GM18873 (cell line): ENCODE measurements around the gene KL.

Experiments
- ATAC-seq: cut with Tn5 transposase; IDR thresholded peaks from one replicate; pipeline ENCODE4 v1.9.1; 2021; ENCODE audit warnings: mild to moderate bottlenecking, moderate library complexity, moderate number of reproducible peaks; ENCODE audit not compliant: unreplicated experiment, low FRiP score

KL gene

GRCh38 chr13:33003458-33004019 lies 12.7 kb upstream of the KL start:
- no peak for ATAC-seq

- ATAC-seq, result no peak
These were observed 11.7 kb upstream of the KL start for GRCh38 chr13:33004511-33004910.

GRCh38 chr13:33006134-33006533 lies 10.1 kb upstream of the KL start:
- ATAC-seq, result no peak

DNA sequence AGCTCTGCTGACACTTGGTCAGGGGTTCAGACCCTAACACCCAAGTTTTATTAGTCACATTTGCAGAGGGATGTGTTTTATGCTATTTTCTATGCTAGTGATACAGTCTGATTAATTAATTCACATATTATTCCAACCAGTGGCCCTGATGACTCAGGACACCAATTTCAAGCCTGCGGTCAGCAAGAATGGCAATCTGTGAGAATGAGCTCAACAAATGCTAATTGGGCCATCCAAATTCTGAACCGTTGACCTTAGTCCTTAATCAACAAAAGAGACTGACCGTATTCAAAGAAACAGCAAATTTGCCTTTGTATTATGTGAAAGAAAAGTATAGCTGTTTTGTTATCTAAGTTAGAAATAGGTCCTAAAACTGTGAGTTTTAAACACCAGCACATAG lies 9.6 kb upstream of the KL start:
- ATAC-seq, result no peak

DNA sequence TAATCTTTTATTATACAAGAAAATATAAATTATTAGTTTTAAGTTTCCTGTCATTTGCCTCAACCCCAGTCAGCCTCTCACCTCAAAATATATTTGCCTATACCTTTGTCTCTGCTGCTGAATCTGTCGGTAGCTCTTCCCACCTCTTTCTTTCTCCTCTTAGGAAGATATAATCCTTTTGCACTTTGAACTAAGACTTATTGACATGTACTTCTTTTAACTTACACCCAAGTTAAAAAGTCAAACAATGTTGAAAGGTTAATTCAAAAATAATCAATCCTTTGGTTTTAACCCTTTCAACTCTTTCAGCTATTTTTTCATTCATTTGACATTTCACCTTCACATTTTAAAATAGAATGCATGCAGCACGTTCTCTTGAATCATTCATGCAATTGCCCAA lies 9.0 kb upstream of the KL start:
- no peak for ATAC-seq

DNA sequence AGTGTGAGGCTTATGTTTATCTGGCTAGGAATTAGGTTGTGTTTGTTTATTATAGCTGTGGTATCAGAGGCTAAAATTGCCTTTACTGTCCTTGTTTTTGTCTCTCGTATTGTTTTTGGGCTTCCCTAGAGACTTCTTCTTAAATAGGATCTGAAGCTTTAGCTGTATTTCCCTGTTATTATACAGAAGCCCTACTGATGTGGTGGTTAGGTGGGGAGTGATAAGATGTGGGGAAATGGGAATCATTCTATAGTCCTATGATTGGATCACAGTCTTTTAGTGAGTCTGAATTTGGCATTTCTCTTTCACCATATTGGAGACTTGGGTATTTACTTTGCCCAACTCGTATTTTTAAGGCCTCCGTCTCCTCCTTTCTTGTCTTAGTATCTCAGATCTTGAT lies 8.3 kb upstream of the KL start:
- ATAC-seq, result no peak

DNA sequence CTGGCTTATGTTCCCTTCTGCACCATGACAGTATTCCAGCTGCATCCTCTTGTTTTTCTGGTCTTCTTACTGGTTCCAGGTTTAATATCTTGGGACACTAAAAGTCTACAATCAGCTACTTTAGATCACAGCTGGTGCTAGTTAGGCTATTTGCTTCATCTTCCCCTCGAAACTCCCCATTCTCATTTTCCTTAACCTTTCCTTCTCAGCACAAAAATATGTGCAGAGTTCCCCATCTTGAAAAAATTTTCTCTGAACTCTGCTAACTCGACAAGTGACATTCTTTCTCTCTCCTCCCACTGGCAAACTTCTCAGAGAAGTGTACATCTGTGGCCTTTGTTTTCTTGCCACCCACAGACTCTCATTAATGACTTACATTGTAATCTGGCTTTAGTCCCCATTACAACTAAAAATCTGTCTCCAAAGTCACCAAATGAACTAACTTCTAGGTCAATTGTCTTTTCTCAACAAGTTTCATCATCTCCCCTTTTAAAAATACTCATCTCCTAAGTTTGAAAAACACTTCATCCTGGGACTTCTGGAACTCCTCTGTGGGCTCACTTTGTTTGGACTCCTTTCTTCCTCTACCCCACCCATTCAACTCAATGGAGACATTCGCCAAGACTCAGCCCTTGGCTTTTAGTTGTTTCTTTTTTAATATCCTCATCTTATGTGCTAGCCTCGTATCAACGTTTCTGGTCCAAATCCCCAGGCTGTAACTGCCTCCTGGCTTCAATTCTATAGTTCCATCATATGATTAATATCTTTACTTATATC lies 7.1 kb upstream of the KL start:
- no peak for ATAC-seq

- ATAC-seq, result no peak
These were observed 4.3 kb upstream of the KL start for GRCh38 chr13:33011828-33012470.

DNA sequence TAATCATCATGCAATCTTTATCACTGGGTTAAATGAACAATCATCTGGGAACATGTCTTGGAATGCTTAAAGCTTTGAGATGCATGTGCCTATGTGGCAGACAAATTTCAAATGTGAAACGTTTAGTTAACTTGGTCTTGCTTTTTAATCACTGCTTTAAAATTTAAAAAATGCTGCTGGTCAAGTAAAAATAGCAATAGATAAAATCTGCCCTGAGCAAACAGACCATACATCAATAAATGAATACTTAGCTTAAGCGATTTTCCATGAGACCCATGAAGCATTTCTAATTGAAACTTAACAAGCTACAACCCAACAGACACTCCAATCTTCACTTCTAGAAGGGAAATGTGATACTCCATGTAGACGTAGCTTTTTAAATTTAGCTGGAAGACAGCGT lies 1.9 kb upstream of the KL start:
- no peak for ATAC-seq

DNA sequence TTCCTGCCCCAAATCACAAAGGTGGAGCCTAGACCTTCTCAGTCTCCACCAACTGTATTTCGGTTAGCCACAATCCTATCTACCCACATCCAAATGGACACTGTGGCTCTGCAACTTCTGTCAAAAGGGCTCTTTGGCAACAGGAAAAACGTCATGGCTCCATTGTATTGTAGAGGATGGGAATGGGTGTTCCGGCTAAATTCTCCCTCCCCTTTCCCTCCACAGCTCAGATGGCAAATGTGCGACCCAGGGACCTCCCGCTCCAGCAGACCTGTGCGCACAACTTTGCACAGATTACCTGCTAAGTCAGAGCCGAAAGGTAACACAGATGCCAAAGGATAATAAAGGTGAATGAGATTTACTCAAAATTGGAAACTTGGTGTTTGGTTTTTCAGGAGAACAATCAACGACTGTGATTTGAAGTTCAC lies 968 bp upstream of the KL start:
- ATAC-seq, result no peak

DNA sequence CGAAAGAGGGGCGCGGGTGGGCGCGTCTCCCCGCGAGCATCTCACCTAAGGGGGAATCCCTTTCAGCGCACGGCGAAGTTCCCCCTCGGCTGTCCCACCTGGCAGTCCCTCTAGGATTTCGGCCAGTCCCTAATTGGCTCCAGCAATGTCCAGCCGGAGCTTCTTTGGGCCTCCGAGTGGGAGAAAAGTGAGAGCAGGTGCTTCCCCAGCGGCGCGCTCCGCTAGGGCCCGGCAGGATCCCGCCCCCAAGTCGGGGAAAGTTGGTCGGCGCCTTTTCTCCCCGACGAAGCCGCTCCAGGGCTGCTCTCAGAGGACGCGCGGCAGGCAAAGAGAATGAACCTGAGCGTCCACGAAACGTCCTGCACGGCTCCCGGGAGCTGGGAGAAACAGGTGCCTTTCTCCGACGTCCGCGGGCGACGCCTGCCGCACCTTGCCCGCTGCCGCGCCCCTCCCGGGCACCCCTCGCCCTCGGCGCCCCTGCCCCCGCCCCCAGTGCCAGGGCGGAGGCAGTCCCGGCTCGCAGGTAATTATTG lies 366 bp upstream of the KL start:
- no peak for ATAC-seq

GRCh38 chr13:33017323-33017929 lies 1.2 kb downstream of the KL start:
- peak; percentile 75 for ATAC-seq

DNA sequence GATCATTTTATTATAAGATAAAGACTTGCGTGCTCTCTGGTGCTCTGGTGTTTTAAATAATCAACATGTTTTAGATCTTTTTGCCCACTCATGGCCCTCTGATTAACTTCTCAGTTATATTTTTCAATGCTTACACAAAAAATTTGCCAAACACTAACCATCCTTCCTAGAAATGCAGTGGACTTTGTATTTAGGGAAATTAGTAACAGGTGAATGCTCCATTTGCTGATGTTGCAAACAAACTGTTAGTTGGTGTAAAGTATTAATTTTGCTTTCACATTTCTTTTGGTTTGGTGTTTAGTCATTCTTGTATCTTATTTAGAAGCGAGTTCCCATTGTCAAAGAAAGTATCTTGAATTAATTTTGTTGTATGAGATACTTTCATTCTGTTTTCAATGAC lies 2.7 kb downstream of the KL start:
- no peak for ATAC-seq

GRCh38 chr13:33022986-33023385 lies 6.8 kb downstream of the KL start:
- no peak for ATAC-seq

GRCh38 chr13:33025220-33025744 lies 9.1 kb downstream of the KL start:
- ATAC-seq, result no peak

DNA sequence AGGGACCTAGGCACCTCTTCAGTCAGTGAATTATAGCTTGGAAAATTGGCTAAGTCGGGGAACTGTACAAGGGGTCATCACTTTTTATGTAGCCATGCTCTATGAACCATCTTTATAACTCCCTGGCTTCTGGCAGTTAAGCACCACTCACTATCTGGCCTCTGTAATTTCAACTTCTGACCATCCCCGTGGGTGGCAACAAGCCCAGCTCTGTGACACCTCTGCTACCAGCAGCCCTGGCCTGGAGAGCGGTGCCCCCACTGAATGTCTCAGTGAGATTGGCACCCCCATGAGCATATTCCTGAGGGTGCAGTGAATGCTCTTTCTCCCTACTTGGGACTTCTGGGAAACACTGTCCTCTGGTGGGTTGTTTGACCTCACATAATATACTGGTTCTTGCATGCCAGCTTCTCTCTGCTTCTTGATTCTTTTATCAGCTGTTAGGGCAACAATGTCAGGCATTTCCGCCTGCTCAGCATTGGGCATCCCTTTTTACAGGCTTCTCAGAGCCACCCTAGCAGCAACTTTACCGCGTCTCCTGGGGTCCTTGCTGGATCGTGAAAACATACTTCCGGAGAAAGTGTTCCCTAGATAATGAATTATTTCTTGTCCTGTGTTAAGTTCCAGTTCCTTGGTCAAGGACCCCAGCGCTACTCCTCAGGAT lies 10.4 kb downstream of the KL start:
- no peak for ATAC-seq

DNA sequence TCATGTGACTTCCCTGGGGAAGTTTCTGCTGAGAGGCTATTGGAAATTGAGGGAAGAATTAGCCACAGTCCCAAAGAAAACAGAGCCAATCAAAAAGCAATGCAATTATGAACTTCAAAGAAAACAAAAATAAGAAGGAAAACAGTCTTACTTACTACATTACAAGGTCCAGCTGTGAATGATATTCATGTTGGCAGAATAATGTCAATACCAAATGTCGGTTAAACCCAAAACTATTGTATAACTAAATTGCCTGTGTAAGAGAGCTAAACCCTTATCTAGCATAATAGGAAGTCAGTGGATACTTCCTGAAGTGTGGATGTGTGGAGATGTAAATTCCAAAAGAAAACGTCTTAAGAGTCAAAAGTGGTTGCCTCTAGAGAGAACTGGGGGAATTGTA lies 12.4 kb downstream of the KL start:
- no peak for ATAC-seq

DNA sequence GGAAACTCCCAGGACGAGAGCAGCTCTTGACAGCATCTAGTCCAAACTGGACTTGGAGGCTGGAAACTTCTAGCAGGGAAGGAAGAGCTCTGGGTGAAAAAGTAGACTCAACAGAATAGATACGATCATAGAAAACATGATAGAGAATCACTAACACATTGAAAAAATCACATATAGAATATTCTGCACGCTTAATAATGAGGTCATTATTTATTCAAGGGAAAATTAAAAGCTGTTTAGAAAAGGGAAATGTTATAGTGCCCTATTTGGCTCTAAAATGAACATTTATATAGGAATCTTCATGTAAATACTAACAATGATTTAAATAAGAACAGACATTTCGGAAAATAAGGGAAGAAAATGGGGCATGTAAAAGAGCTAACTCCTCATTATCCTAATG lies 15.1 kb downstream of the KL start:
- no peak for ATAC-seq

DNA sequence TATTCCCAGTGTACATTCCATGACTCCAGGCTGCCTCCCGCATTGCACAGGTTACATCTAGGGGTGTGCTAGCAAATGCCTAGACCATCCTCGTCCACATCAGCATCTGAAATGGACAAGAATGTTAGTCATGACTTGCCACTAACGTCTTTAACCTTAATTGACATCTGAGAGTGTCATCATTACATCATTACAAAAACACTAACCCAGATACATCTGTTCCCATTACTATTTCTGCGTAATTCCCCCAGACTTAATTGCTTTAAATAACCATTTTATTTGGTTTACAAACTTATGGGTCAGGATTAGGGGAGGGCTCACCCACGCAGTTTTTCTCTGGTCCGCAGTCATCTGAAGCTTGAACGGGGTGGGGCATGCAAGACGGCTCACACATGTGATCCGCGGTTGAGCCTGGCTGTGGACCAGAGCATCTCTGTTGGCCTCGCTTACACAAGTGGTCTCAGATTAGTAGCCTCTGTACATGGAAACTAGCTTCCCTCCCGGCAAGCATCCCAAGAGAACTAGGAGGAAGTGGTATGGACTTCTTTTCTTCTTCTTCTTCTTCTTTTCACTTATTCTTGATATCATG lies 15.9 kb downstream of the KL start:
- ATAC-seq, result no peak
